Activated CD4-positive, CD25-positive, alpha-beta regulatory T cell treated with anti-CD3 and anti-CD28 coated beads, Interleukin-2, amount 50 U/mL, for 24 hours (primary cell): ENCODE measurements around the gene ZNF618.
"Not testable (repeated sequence)": the region's sequence is repeated elsewhere in the genome, so short reads cannot be mapped to it uniquely, and the experiment has no call there.

Source experiments
- ATAC-seq, 2 donors: fragments of 150-1000 bp; cut with Tn5 transposase; one replicate each; pipeline ENCODE4 v1.10.0; 2021; ENCODE audit warnings: mild to moderate bottlenecking in 1 of 2, moderate library complexity in 1 of 2

ZNF618 gene

DNA sequence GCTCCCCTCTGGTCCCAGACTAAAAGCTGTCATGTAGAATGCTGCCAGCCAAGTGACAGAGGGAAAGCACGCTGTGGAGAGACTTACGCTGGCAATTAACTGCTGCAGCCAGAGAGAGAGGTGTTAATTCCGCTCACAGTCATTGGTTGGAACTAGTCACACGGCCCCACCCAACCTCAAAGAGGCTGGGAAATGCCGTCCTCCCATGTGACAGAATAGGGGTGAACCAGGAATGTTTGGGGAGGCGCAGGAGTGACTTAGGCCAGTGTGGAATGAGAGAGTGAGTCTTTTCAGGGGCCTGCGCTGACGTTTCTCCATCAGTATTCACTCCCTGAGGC is 114.4 kb downstream of the ZNF618 start:
- ATAC-seq, result no peak

DNA sequence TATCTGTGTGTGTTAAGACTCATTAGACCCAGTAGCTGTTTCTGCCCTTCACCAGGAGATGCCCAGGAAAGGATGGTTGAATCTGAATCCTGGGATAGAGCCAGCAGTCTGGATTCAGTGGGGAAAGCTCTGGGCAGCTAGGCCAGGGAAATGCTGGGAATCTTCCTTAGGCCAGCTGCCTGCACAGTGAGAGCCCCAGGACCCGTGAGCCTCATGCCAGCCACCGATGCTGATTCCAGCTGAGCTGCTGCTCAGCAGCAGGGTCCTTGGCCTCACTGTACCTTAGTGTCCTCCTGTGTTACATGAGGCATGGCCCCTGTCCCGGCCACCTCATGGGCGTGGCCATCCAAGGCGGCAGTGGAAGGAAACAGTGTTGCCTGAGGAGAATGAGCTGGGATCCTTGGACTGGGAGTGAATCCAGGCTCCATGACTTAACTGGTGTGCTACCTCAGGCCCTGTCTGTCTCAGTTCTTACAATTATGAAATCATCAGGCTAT is 114.9 kb downstream of the ZNF618 start:
- ATAC-seq, result no peak

DNA sequence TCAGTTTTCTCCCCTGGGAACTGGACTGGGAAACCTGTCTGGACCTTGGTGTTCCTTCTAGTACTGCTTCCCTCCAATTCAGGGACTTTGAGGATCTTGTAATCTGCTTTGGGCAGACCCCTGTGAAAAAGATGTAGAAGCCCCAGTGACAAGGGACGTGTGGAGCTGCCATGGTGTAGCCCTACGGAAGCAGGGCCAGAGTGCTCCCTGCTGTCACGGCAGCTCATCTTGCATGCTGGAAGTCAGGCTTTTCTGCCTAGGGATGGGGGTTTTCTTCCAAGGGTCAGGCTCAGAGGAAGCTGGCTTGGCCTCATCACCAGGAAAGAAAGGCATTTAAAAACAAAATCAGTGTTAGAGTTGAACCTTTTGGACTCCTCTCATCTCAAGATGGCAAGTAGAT is 115.6 kb downstream of the ZNF618 start:
- ATAC-seq, result no peak

DNA sequence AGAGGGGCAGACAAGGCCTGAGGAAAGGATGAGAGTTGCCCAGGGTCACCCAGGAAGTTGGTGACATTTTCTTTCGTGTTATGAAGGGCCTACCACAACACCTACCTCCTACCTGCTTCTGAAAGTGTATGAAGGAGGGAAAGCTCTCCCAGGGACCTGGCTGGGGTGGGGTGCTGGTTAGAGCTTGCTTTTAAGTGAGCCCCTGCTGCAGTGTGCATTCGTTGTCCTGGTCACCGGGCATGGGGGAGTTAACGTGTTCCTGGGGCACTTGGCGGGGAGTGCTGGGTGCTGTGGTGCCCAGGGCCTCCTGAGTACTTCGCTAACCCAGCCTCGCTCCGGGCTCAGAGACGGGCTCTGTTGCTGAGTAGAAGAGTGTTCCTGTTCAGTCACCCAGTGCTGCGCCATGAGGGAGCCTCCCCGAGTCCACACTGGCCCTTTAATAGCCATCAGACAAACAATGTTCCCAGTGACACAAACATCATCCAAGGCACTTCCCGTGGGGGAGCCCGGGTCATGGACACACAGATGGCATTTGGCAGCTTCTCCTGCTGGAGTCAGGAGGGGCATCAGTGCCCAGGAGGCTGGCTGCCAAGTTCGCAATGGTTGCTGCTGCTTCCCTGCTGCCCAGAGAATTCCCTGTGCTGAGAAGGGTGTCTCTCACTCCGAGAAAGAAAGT is 116.3 kb downstream of the ZNF618 start:
- ATAC-seq, result no peak

DNA sequence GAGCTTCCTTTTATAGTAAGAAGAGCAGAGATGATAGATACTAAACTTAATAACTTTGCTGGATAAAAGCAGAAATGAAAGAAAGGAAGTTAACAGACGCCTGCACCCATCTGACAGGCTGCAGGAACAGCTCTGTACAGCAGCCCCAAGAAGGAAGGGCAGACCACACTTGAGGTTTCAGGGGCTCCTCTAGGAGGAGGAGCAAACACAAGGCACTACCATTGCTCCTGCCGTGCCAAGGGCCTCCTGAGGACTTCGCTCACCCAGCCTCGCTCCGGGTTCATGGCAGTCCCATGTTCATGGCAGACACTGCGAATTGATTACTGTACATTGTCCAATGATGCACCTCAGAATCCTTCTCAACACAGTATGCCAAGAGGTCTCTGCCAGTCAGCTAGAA is 116.9 kb downstream of the ZNF618 start:
- ATAC-seq, result no peak

DNA sequence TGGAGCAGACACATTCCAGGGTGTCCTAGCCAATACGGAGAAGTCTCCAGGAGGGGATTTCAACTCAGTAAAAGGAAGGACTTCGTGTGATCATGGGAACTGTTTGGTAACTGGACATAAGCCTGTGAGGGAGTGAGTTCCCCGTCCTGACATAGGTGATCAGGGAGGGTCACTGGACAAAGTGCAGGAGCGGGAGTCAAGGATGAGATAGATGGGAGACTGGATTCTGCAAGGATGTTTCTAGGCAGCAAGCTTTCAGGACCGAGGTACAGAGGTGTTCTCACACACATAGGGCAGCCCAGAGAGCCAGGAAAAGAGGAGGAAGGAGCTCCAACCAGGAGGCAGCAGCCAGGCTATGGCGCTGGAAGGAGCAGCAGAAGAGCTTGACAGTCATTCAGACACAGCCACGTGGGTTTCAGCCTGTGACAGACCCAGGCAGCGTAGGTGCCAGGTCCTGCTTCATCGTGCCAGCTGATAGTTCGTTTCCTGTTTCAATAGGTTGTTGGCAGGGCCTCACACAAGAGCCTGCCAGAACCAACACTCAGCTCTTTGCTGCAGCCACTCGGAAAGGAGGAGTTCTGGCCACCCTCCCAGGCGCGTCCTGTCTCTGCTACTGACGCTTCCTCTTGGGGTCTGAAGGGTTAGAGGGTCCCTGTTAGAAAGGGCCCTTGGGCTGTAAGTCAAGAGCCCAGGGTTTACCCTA is 117.9 kb downstream of the ZNF618 start:
- ATAC-seq, result no peak

DNA sequence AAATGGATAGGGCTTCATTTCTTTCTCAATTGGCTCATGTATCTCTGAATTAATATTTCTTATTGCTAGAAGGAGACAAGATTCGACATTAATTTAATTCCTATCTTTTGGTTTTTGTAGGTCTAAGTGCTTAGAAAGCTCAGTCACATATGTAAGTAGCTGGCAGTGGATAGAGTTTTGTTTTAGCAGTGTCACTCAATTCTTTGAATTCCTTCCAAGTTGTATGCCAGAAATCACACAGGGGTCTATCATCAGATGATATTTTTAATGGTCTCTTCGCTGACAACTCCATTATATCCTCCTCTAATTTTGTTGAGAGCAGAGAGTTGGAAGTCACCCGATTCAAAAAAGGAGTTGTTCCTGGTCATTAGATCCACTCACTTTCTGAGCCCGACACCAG is 119.3 kb downstream of the ZNF618 start:
- no peak for ATAC-seq

DNA sequence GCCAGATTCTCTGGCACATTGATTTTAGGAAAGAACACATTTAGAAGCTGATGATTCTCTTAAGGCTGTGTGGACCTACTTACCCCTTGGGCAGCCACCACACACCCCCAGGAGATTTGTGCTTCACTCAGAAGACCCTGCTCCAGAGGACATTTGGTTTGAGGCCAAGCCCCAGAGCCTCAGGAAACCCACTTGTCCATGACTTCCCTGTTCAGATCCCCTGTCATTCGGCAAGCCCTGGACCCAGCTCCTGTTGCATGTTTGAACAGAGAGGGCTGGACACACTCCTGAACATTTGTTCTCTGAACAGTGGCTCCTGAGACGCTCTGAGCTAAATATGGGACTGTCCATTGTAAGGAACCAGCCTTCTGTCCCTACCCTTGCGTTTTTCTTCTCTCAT is 119.9 kb downstream of the ZNF618 start:
- ATAC-seq, result no peak

DNA sequence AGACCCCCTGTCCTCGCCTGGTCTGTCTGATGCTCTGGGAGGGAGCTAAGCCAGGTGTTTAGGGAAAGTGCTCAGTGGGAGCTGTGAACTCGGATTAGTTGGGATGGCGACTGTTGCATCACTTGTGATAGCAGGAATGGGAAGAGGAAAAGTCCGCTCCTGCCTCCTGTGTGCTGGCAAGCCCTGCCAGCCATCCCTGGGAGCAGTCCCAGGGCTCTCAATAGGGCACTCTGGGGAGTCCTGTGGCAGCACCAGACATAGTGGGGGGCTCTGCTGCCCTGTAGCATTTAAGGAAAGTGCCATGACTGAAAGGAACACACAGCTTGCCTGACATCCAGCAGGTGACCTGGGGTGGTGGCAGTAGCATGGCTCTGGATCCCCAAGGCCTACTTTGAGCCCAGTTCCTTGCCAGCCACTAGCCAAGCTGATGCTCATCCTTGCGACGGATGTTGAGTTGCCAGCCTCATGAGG is 120.5 kb downstream of the ZNF618 start:
- ATAC-seq, result no peak

DNA sequence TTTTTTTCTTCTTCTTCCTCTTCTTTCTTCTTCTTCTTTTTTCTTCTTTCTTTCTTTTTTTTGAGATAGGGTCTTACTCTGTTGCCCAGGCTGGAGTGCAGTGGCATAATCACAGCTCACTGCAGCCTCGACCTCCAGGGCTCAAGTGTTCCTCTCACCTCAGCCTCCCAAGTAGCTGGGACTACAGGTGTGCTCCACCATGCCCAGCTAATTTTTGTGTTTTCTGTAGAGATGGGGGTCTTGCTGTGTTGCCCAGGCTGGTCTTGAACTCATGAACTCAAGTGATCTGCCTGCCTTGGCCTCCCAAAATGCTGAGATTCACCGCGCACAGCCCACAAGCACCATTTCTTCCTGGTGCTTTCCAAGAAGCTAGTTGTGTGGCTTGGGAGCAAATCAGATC is 121.0 kb downstream of the ZNF618 start:
- ATAC-seq, result not testable (repeated sequence)

DNA sequence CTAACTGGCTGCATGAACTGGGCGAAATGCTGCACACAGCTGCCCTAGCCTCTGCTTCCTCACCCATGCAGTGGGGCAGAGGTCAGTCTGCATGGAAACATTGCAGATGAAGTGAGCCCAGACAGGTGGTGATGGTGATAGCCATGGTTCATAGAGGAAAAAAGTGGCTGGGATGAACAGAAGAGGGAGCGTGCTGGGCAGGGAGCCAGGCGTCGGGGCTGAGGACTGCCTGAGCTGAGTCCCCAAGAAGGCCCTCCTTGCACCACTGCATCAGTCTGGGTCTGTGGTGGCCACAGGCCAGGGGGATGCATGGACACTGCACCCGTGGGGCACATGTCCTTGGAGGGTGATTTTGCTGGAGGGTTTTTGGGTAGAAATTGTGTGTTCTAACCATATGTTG is 121.5 kb downstream of the ZNF618 start:
- no peak for ATAC-seq

DNA sequence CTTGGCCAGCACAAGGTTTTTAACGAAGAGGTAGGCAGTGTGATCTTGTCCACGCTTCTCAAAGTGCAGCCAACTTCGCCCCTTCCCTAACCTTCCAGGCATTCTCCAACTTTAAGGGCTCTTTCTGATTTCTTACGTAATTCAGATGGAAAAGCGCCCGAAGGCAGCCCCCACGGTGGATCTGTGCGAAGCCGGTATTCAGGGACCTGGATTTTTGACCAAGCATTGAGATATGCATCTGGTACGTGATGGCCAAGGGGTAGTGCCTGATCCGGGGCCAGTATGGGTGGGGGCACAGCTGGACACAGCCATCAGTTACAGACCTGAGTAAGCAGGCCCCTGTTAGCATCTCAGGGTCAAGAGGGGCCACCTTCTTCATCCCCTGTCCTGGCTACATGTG is 122.0 kb downstream of the ZNF618 start:
- ATAC-seq, result no peak

DNA sequence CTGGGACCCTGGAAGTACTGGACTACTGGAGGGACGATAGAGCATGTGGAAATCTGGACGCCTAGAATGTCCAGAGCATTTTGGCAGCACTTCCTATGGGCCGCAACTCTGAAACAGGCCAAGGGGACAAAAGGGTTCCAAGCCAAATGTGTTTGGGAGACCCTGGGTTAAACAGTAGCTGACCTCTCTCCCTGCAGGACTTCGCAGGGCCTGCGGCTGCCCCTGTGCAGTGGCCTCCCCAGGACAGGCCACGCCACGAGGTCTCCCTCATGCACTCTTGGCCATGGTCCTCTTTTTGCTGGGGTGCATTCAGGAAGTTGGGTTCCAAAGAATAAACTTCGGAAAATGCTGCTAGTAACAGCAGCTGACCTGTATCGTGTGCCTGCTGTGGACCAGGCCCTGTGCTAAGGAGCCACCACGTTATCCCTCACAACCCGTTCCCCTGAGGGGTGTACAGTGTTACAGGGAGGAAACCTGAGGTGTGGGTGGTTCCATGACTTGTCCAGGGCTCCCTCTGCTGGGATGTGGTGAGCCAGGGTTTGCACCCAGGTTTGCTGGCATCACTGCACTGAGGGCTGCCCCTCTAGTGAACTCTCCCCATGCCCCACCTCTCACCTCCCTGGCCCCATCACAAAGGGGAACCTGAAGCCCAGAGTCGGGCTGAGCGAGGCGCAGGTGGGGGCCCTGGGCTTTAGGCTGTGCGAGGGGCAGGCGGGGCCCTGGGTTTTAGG is 122.6 kb downstream of the ZNF618 start:
- ATAC-seq, result no peak

DNA sequence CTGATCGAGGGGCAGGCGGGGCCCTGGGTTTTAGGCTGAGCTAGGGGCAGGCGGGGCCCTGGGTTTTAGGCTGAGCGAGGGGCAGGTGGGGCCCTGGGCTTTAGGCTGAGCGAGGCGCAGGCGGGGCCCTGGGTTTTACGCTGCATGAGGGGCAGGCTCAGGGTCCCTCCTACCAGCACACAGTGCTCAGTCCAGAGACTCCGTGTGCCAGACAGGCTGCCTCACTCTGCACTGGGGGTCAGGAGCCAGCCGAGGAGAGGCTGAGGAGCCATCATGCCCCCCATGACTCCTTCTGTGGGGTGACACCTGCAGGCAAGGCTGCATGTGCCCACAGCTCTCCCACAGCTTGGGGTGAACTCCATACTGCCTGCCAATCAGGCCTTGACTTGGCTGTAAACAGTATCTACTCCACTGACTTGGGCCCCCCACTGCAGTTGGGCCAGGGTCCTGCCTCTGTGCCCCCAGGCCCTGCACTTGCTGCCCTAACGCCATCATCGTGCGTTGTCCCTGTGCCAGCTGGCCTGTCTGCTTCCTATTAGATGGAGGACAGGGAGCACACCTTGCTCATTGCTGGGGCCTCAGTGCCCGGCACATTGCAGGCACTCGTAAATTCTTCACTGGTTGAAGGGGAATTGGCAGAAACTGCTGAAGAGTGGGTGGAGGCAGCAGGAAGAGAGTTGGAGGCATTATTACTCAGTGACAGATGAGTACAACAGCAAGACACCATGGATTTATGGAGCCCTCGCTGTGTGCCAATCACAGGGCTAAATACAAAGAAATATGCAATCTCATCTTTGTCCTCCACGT is 123.3 kb downstream of the ZNF618 start:
- no peak for ATAC-seq

DNA sequence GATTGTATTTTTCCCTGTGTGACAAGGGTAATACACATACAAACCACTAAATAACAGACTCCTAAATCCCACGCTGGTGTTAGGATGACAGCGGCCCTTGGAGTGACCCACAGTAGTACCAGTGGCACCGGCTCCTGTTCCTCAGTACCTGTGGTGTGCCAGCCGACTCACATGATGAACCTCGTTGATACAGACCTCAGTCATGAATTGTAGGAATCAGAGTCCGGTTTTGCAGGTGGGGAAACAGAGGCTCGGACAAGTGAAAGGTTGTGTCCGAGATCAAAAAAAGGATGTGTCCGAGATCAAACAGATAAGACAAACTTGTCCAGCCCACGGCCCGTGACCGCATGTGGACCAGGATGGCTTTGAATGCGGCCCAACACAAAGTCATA is 124.0 kb downstream of the ZNF618 start:
- ATAC-seq, result no peak

DNA sequence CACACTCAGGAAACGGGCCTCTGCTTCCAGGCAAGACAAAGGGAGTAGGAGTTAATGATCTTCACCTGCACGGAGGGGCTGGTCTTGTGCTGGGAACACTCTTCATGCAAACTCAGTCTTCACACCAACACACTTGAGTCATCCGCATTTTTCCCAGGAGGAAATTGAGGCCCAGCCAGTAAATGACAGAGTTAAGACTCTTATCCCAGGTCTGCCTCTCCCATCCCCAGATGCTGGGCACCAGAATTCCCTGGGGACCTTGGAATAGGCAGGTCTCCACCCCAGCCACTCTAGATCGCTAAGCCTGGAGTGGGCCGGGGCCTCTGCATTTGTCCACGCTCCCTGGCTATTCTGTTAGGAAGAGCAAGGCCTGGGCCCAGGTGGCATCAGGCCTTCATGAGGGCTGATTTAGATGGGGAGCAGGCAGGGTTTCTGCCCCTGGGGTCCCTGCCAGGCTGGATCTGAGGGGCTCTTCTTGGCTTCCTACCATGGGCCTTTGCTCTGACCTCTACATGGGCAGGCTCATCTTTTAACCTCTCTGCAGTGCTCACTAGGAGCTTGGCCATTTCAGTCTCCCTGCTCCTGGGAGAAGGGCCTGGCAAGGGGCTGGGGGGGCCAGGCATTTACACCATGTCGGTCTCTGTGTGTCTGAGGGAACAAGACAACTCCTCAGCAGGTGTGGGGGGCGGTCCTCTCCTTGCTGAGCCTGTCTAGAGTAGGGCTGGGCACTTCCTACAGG is 124.7 kb downstream of the ZNF618 start:
- no peak for ATAC-seq

DNA sequence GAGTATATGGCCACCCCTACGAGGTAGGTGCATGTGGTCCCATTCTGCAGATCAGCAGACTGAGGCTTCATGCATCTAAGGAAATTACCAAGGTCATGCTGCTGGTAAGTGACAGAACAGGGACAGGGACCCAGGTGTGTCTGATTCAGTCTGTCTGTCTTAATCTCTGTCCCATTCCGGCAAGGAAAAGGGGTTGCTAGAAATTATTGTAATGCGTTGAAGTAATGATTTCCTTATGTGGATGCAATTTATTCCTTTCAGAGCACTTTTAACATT is 125.2 kb downstream of the ZNF618 start:
- ATAC-seq, result no peak

DNA sequence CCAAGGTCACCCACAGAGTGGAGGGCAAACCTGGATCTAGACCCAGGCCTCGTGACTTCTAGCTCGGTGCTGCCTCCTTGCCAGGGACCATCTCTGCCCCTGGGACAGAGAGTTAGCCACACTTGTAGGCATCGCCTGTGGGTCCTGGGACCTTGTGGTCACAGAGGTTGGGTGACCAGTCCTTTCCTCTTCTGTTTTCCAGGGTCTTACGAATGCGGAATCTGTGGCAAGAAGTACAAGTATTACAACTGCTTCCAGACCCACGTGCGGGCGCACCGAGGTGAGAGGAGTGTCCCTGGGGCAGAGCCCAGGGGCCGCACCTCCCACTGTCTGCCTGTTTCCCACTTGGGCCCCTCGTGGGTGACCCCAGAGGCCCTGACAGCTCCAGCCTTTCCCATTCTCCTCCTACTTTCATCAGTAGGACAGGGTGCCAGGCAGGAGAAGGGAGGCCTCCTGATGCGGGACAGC is 125.7 kb downstream of the ZNF618 start:
- no peak for ATAC-seq

DNA sequence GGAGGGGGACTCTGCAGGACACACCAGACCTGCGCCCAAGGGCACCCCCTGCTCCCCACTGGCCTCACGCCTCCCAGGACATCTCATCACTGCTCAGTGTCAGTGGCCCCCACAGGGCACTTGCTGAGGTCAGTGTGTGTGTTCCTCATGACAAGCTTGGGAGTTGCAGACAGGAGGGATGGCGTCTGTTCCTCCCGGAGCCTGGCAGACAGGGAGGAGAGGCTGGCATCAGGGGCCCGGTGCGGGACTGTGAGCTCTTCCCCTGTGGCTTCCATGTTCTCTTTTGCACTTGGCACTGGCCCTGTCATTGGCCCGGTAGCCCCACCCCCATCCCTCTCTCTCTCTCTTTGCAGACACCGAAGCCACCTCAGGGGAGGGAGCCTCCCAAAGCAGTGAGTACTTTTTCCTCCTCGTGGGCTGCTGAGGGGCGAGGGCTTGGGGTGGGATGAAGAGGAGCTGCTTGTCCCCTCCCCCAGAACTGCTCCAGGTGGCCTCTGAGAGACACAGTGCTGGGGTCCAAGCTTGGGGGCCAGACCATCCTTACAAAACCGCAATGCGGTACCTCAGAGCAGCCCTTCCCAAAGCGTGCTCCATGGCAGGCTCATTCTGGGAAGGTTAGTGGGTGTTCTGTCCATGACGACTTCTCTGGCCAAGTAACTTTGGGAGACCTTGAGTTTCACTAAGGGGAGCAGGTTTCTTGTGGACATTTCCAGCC is 126.3 kb downstream of the ZNF618 start:
- no peak for ATAC-seq

DNA sequence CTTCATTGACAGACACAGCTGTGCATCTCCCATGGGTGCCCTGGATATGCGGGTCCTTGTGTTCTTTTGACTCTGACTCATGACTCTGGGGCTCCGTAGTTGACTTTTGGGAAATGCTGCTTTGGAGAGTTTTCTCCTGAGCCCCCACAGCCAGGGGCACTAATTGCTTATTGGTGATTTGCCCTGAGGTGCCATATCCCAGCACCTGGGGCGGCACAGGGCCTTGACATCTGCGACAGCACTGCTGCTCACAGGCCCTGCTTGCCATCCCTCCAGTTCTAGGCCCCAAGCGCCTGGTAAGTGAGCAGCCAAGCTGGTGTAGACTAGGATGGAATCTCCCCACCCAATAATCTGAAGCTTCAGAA is 126.9 kb downstream of the ZNF618 start:
- ATAC-seq, result no peak

DNA sequence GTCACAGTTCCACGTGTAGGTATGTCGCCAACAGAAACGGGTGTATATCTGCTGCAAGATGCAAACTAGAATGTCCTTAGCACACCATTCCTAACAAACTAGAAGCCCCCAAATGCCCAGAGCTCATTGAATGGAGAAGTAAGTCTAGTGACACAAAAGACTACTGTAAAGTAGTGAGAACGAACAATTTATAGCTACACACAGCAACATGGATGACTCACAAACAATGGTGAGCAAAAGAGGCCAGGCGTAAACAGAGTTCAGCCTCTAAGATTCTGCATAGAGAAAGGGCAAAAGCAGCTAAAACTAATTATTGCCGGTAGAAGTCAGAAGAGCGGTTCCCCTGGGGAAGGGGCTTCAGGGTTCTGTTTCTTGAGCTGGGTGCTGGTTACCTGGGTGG is 127.2 kb downstream of the ZNF618 start:
- no peak for ATAC-seq

DNA sequence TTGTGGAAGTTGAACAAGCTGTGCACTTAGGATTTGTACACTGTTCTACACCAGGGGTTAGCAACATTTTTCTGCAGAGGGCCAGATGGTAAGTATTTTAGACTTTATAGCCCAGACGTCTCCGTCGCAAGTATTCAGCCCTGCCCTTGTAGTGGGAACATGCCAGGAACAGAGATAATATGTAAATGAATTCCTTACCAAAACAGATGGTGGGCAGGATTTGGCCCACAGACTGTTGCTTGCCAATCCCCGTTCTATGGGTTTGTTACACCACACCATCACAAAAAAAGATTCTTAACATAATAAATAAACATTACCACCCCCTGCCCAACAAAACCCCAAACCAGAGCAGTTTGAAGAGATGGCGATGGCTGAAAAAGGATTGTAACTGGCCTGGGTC is 127.6 kb downstream of the ZNF618 start:
- no peak for ATAC-seq
